ENCODE results near the gene NAV1. TPM values are rescaled to one million over a fixed set of nuclear protein-coding genes. Genes with fewer than 3 reads are reported as not detected.
A peak's percentile ranks its signal among the peaks of the same experiment; 100 is the strongest.

The NAV1 gene
- total RNA-seq, 4 donors from 2014 or later = 13.3 to 29.7 (median 24.1) TPM

GRCh38 chr1:201511941-201512539 lies 26.9 kb upstream of the NAV1 start:
- 2 to 22% methylated on average over 6 of the region's 6 CpGs for WGBS, 2 donors
- intact Hi-C loops (cut with DNase I) = loop anchor here (1.0 to 5.0 kb wide), 2 partner anchors 30 to 60 kb away; no protein-coding TSS in a partner anchor
- DNase-seq = peak; percentile 87 to 89
- Histone ChIP-seq H3K9me3 (no peaks in the 10 kb centered on the region), H3K27me3 (no peaks in the 10 kb centered on the region), H3K4me1 (peaks cover 30 to 41% of the 10 kb centered on the region in 2 donors), H3K27ac (peak overlapping the region; percentile 82 to 97 (median 84)), H3K36me3 (no peaks in the 10 kb centered on the region), H3K4me3 (replicated peaks in 1 of 3) (no peak overlapping the region)
- peak in 1 of 2 donors; percentile 81 for TF ChIP-seq POLR2A (IDR thresholded peaks at IDR 0.05)
- TF ChIP-seq, protein P1, sequence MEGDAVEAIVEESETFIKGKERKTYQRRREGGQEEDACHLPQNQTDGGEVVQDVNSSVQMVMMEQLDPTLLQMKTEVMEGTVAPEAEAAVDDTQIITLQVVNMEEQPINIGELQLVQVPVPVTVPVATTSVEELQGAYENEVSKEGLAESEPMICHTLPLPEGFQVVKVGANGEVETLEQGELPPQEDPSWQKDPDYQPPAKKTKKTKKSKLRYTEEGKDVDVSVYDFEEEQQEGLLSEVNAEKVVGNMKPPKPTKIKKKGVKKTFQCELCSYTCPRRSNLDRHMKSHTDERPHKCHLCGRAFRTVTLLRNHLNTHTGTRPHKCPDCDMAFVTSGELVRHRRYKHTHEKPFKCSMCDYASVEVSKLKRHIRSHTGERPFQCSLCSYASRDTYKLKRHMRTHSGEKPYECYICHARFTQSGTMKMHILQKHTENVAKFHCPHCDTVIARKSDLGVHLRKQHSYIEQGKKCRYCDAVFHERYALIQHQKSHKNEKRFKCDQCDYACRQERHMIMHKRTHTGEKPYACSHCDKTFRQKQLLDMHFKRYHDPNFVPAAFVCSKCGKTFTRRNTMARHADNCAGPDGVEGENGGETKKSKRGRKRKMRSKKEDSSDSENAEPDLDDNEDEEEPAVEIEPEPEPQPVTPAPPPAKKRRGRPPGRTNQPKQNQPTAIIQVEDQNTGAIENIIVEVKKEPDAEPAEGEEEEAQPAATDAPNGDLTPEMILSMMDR (IDR thresholded peaks at IDR 0.05) = peak in 1 of 6 experiments; percentile 3

- intact Hi-C loops (cut with DNase I) = loop anchor here (5.0 kb wide), 1 partner anchor 61 kb away; no protein-coding TSS in a partner anchor
These were observed 25.3 kb upstream of the NAV1 start for GRCh38 chr1:201513498-201514243.

DNA sequence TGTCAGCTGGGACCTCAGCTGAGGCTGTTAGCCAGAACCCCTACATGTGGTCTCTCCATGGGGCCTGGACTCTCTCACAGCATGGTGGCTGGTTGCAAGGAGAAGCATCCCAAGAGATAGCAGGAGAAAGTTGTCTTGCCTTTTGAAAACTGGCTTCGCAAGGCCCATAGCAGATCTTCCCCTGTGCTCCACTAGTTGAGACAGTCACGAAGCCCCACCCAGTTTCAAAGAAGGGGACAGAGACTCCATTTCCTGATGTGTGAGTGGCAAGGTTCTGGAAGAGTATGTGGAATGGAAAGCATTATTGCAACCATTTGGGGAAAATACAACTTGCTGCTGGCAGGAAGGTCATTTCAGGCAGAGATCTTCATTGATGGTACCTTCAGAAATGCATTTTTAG lies 24.5 kb upstream of the NAV1 start:
- 93 to 100% methylated on average over 2 of the region's 2 CpGs for WGBS, 2 donors
- intact Hi-C loops (cut with DNase I) = loop anchor here (5.0 kb wide), 1 partner anchor 62 kb away; no protein-coding TSS in a partner anchor
- DNase-seq = no peak

More at GRCh38 chr1:201513498-201514243, 25.3 kb upstream of the NAV1 start:
- DNase-seq = no peak
- 92 to 95% methylated on average over 6 of the region's 6 CpGs for WGBS, 2 donors
- Histone ChIP-seq H3K27me3 (no peaks in the 10 kb centered on the region), H3K4me1 (peaks cover 20 to 25% of the 10 kb centered on the region in 2 donors), H3K9me3 (no peaks in the 10 kb centered on the region), H3K36me3 (no peaks in the 10 kb centered on the region), H3K4me3 (replicated peaks in 1 of 3) (no peak overlapping the region), H3K27ac (peak overlapping the region in 2 of 3 donors; percentile 82 to 84)
- no peak for TF ChIP-seq POLR2A (IDR thresholded peaks at IDR 0.05)
- TF ChIP-seq, protein P1 (IDR thresholded peaks at IDR 0.05) = no peak

DNA sequence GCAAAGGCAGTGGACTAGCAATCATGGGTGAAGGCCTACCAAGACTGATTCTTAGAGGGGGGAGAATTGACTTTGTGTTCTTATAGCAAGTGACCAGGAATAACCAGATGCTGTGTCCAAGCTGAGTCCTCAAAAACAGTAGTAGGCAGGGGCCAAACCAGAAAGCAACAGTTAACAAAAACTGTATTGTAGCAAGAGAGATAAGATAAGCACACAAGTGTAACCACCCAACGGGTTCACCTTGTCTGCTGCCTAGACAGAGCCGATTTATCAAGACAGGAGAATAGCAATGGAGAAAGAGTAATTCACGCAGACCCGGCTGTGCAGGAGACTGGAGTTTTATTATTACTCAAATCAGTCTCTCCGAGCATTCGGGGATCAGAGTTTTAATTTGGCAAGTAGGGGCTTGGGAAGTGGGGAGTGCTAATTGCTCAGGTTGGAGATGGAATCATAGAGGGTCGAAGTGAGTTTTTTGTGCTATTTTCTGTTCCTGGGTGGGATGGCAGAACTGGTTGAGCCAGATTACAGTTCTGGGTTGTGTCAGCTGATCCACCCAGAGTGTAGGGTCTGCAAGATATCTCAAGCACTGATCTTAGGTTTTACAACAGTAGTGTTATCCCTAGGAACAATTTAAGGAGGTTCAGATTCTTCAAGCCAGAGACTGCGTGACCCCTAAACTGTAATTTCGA lies 23.7 kb upstream of the NAV1 start:
- H3K4me1 ChIP-seq = peaks cover 20 to 25% of the 10 kb centered on the region in 2 donors
- no peaks in the 10 kb centered on the region for H3K36me3 ChIP-seq
- 74 to 79% methylated on average over 9 of the region's 9 CpGs for WGBS, 2 donors
- H3K27me3 ChIP-seq = no peaks in the 10 kb centered on the region
- H3K4me3 ChIP-seq (replicated peaks in 1 of 3) = no peak overlapping the region
- no peaks in the 10 kb centered on the region for H3K9me3 ChIP-seq
- TF ChIP-seq POLR2A (IDR thresholded peaks at IDR 0.05) = no peak
- TF ChIP-seq, protein P1 (IDR thresholded peaks at IDR 0.05) = no peak
- no peak overlapping the region for H3K27ac ChIP-seq
- no peak for DNase-seq
- intact Hi-C loops (cut with DNase I) = no loop called here

More for the DNA sequence above, 24.5 kb upstream of the NAV1 start:
- Histone ChIP-seq H3K27ac (no peak overlapping the region), H3K4me1 (peaks cover 20 to 25% of the 10 kb centered on the region in 2 donors), H3K4me3 (replicated peaks in 1 of 3) (no peak overlapping the region), H3K27me3 (no peaks in the 10 kb centered on the region), H3K36me3 (no peaks in the 10 kb centered on the region), H3K9me3 (no peaks in the 10 kb centered on the region)
- TF ChIP-seq, protein P1 (IDR thresholded peaks at IDR 0.05) = no peak
- TF ChIP-seq POLR2A (IDR thresholded peaks at IDR 0.05) = no peak
